Glutamatergic neuron (in vitro differentiated cells): Measurements from ENCODE around the gene MEIS1. TPM values are rescaled to one million over a fixed set of nuclear protein-coding genes. Genes with fewer than 3 reads are reported as not detected.

Experiments
- DNase-seq: peaks from one replicate; pipeline ENCODE4 v3.0.0; 2022
- H3K27ac Mint-ChIP-seq: one replicate; pipeline ENCODE4 v1.8.0; 2020; ENCODE audit warnings: mild to moderate bottlenecking, mixed read lengths, inconsistent platforms; ENCODE audit not compliant: unreplicated experiment
- H3K27me3 Mint-ChIP-seq: one replicate; pipeline ENCODE4 v1.8.0; 2020; ENCODE audit warnings: mild to moderate bottlenecking, moderate library complexity, mixed read lengths, inconsistent platforms; ENCODE audit not compliant: unreplicated experiment
- H3K36me3 Mint-ChIP-seq: one replicate; pipeline ENCODE4 v1.8.0; 2020; ENCODE audit warnings: mild to moderate bottlenecking, mixed read lengths, inconsistent platforms; ENCODE audit not compliant: unreplicated experiment
- H3K4me1 Mint-ChIP-seq: one replicate; pipeline ENCODE4 v1.8.0; 2020; ENCODE audit warnings: mild to moderate bottlenecking, low read depth, mixed read lengths, inconsistent platforms; ENCODE audit not compliant: unreplicated experiment
- H3K4me3 Mint-ChIP-seq: one replicate; pipeline ENCODE4 v1.8.0; 2020; ENCODE audit warnings: mild to moderate bottlenecking, mixed read lengths, inconsistent platforms; ENCODE audit not compliant: unreplicated experiment
- H3K9me3 Mint-ChIP-seq: one replicate; pipeline ENCODE4 v1.8.0; 2020; ENCODE audit warnings: mild to moderate bottlenecking, moderate library complexity, mixed read lengths, inconsistent platforms; ENCODE audit not compliant: unreplicated experiment
- CTCF ChIP-seq: fragments of 200-600 bp; sonication (generic); IDR thresholded peaks from one replicate; pipeline ENCODE4 v1.5.0; 2021; ENCODE audit not compliant: partially characterized antibody, unreplicated experiment
- long read RNA-seq: library from polyadenylated mRNA; unstranded; transcript quantifications from one replicate; pipeline ENCODE4 v2.0.0, GENCODE V29; 2020; ENCODE audit not compliant: unreplicated experiment
- total RNA-seq: library from RNA; stranded (reverse); fragmentation: NEBNext Ultra II Directional; extraction: Animal tissue kit (Norgen Biotek cat#: 25700); gene quantifications from one replicate; pipeline ENCODE4 v1.2.1, GENCODE V29; 2021; ENCODE audit not compliant: unreplicated experiment

MEIS1 gene
- 4.8 TPM for total RNA-seq
- long read RNA-seq, full-length matches to known transcripts, result 1 of 1 reads
- long read RNA-seq, partial matches to known transcripts, result 0 of 1 reads
- long read RNA-seq, other reads (novel, unspliced or antisense), result 0 of 1 reads

GRCh38 chr2:66434679-66435548 lies at the start of gene MEIS1:
Gene MEIS1, plus strand, starts transcription at chr2:66435125. Its CDS starts 732 bp downstream, at chr2:66435857.
- H3K27me3 Mint-ChIP-seq, result peaks cover 38% of the 10 kb centered on the region
- DNase-seq, result peak; percentile 85
- H3K36me3 Mint-ChIP-seq, result peaks cover 4% of the 10 kb centered on the region
- TF ChIP-seq CTCF, result no peak
- H3K4me1 Mint-ChIP-seq, result peaks cover 11% of the 10 kb centered on the region
- peaks cover 35% of the 10 kb centered on the region for H3K9me3 Mint-ChIP-seq
- peak within 1 kb of the TSS; percentile 99 for H3K27ac Mint-ChIP-seq
- peak within 1 kb of the TSS; percentile 97 for H3K4me3 Mint-ChIP-seq

- H3K9me3 Mint-ChIP-seq, result no peaks in the 10 kb centered on the region
- no peaks in the 10 kb centered on the region for H3K27me3 Mint-ChIP-seq
- H3K27ac Mint-ChIP-seq, result no peak overlapping the region
- H3K36me3 Mint-ChIP-seq, result no peaks in the 10 kb centered on the region
- H3K4me1 Mint-ChIP-seq, result peaks cover 1% of the 10 kb centered on the region
- DNase-seq, result no peak
- H3K4me3 Mint-ChIP-seq, result no peak overlapping the region
- TF ChIP-seq CTCF, result no peak
These were observed 47.7 kb upstream of the MEIS1 start for GRCh38 chr2:66387016-66387753.

- Mint-ChIP-seq H3K9me3 (no peaks in the 10 kb centered on the region), H3K4me3 (no peak overlapping the region), H3K36me3 (no peaks in the 10 kb centered on the region), H3K27me3 (no peaks in the 10 kb centered on the region), H3K27ac (no peak overlapping the region), H3K4me1 (no peaks in the 10 kb centered on the region)
- no peak for DNase-seq
- TF ChIP-seq CTCF, result no peak
These were observed 45.2 kb upstream of the MEIS1 start for GRCh38 chr2:66389651-66390131.

GRCh38 chr2:66390152-66390551 lies 44.8 kb upstream of the MEIS1 start:
- H3K9me3 Mint-ChIP-seq, result no peaks in the 10 kb centered on the region
- H3K27ac Mint-ChIP-seq, result no peak overlapping the region
- no peak for DNase-seq
- no peak for TF ChIP-seq CTCF
- H3K4me3 Mint-ChIP-seq, result no peak overlapping the region
- H3K36me3 Mint-ChIP-seq, result no peaks in the 10 kb centered on the region
- no peaks in the 10 kb centered on the region for H3K27me3 Mint-ChIP-seq
- H3K4me1 Mint-ChIP-seq, result no peaks in the 10 kb centered on the region
